GM21529 (cell line): ENCODE results near the gene ZNF830.
"Not testable (repeated sequence)": the region's sequence is repeated elsewhere in the genome, so short reads cannot be mapped to it uniquely, and the experiment has no call there.

Experiments used
- ATAC-seq: cut with Tn5 transposase; IDR thresholded peaks from one replicate; pipeline ENCODE4 v1.9.1; 2021; ENCODE audit not compliant: unreplicated experiment

The ZNF830 gene

GRCh38 chr17:34990921-34991365 lies 29.6 kb downstream of the ZNF830 start:
- ATAC-seq: no peak

DNA sequence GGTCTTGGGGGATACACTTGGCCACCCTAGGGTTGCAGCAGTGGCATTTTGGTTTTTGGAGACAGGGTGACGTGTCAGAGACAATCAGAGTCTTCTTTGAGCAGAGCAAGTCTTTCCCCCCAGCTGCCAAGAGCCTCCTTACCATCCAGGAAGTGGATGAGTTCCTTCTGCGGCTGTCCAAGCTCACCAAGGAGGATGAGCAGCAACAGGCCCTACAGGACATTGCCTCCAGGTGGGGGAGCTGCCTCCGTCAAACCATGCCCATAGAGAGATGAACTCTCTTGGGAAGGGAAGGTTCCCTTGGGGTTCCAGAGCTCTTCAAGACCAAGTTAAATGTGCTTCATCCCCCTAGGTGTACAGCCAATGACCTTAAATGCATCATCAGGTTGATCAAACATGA lies 30.3 kb downstream of the ZNF830 start:
- ATAC-seq: no peak

DNA sequence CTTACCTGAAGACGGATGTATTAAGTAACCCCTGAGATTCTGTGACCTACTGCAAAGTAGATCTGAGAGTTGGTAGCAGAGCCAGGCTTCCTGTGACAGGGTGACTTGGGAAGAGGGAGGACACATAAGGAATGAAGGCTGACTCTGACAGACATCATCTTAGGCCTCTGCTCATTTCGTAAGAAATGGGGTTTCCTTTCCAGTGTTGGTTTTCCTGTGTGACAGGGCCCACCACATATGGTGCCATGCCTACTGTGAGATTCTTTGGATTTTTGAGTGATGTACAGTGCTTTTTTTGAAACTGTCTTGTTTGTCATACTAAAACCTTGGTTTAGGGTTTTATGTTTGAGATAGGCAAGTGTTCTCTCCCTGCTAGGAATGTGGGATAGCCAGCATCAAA lies 31.7 kb downstream of the ZNF830 start:
- ATAC-seq: no peak

GRCh38 chr17:34996422-34997285 lies 35.3 kb downstream of the ZNF830 start:
- ATAC-seq: no peak

GRCh38 chr17:34997355-34997862 lies 36.1 kb downstream of the ZNF830 start:
- no peak for ATAC-seq

DNA sequence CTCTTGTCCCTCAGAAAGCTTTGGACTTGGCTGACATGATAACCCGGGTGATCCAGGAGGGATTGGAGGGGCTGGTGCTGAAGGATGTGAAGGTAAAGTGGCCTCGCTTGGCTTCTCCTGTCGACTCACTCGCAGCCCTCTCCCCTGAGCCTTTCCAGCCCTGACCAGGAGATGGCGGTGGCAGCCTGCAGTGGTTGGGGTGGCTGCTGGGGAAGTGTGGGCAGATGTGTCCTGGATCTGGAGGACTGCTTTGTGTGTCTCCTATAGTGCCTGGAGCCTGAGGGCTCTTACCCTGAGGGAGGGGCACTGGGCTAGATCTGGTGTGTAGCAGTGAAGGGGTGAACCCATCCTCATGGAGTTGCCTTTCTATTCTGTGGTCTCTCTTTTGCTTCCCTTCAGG lies 36.9 kb downstream of the ZNF830 start:
- ATAC-seq: no peak

DNA sequence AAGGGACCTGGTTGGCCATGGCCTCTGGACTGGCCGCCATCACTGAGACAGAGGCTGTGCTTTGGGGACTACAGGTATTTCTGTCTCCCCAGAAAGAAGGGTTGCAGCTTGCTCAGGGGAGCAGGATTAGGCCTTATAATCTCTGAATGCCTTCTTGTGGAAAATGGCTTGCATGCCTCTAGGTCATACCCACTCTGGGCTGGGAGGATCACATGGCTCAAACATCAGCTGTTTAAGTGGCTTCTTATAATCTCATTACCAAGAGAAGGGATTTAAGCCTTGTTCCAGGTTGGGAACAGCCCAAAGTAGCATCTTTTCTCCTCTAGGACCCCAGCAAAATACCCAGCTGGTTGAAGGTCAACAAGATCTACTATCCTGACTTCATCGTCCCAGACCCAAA lies 38.1 kb downstream of the ZNF830 start:
- ATAC-seq: no peak

DNA sequence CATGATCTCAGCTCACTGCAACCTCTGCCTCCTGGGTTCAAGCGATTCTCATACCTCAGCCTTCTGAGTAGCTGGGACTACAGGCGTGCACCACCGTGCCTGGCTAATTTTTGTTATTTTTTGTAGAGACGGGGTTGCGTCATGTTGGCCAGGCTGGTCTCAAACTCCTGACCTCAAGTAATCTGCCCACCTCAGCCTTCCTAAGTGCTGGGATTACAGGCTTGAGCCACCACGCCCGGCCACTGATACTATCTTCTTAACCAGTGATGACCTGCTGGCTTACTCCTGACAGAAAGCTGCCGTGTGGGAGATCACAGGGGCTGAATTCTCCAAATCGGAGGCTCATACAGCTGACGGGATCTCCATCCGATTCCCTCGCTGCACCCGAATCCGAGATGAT lies 39.6 kb downstream of the ZNF830 start:
- ATAC-seq: not testable (repeated sequence)

GRCh38 chr17:35001549-35001948 lies 40.2 kb downstream of the ZNF830 start:
- ATAC-seq: no peak

DNA sequence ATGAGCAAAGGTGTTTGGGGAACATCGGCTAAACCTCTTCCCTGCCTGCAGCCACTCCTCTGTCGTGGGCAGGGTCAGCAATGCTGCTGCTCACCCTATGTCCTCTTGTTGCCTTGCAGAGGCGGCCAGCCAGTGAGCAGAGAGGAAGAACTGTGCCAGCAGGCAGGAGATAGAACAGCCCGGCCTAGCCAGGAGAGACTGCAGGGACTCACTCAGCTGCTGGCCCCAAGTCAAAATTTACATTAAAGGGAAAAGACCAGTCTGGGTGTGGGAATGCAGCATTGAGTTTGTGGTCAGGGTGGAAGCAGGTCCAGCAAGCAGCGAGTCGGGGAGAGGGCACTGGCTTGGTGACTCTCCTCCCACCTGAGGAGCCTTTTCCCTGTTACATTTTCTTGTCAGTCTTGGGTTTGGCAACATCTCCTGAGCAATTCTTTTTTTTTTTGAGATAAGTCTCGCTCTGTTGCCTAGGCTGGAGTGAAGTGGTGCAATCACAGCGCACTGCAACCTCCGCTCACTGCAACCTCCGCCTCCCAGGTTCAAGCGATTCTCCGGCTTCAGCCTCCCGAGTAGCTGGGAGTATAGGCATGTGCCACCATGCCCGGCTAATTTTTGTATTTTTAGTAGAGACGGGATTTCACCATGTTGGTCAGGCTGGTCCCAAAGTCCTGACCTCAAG lies 41.7 kb downstream of the ZNF830 start:
- ATAC-seq: no peak

DNA sequence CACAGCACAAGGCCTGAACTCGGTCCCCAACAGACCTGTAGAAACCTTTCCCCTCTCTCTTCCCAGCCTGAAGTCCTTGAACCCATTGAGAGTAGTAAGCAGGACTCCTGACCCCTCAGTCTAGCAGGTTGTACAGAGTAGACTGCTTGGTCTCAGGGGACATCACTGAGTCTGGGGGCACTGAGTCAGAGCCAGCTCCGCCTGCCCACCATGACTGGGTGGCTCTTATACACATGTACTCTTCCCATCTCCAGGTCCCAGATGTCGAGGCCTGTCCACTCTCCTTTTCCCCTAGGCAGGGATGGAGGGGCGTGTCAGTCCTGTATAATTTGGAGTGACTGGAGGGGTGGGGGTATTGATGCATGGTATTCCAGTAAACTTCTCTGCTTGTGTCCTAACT lies 42.4 kb downstream of the ZNF830 start:
- no peak for ATAC-seq

- no peak for ATAC-seq
Measured at GRCh38 chr17:35006345-35006744, 45.0 kb downstream of the ZNF830 start.

- ATAC-seq: no peak
Measured at GRCh38 chr17:35006961-35007360, 45.6 kb downstream of the ZNF830 start.

- no peak for ATAC-seq
Measured at GRCh38 chr17:35010093-35010492, 48.8 kb downstream of the ZNF830 start.

GRCh38 chr17:35011671-35012216 lies 50.4 kb downstream of the ZNF830 start:
- ATAC-seq: no peak
